ENCODE data around the gene CABLES1. TPM values are rescaled to one million over a fixed set of nuclear protein-coding genes. Genes with fewer than 3 reads are reported as not detected.
"Not testable (repeated sequence)": the region's sequence is repeated elsewhere in the genome, so short reads cannot be mapped to it uniquely, and the experiment has no call there.

CABLES1 gene
- total RNA-seq, 1 donor: 0.10 TPM

DNA sequence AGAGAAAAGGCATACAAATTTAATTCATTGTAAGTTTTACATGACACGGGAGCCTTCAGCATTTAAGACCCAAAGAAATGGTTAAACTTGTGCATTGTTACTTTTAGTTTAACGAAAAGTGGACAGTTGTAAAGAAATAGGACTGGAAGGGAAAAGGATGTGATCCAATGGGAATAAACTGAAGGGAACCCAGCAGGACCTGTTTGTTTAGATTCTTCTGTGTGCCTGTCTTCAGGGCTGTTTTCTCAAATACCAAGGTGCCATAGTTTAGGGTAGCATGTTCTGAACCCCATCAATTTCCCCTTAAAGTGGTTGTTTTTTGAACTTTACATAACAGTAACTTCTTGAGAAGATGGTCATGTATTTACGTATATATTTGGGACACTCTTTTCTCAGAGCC, 30.3 kb upstream of the CABLES1 start:
- Histone ChIP-seq H3K9me3 (ENCODE audit: low read depth, low read length) (no peaks in the 10 kb centered on the region), H3K27me3 (ENCODE audit: insufficient read depth, low read length) (no peaks in the 10 kb centered on the region), H3K4me1 (ENCODE audit: insufficient read depth, low read length) (no peaks in the 10 kb centered on the region), H3K4me3 (ENCODE audit: low read length) (no peak overlapping the region)

DNA sequence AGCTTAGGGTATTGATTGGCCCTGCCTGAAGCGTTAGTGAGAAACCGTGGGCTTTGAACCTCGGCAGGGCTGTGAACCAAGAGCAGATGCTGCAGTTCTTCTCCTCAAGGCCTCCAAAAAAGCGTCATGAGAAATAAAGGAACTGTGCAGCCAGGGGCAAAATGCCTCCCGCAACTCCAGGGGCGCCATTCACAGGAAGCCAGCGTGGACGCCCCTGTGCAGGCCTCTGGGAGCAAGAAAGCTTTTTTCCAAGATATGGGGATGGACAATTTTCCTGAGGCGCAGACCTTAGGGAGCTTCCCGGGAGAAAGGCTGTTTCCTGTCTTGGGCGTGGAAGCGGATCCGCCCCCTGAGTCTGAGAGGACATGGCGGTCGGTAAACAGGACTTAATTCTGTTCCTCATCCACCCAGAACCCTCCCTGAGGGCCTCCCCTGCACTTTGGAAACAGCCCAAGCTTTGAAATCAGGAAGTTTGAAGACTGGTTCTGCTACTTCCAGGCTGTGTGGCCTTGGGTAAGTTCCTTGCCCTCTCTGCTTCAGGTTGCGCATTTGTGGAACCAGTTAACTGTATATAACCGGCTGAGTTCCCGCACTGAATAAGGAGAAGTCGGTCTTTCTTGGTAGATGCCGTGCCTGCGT, 29.6 kb upstream of the CABLES1 start:
- no peak overlapping the region for H3K4me3 ChIP-seq (ENCODE audit: low read length)
- no peaks in the 10 kb centered on the region for H3K9me3 ChIP-seq (ENCODE audit: low read depth, low read length)
- no peaks in the 10 kb centered on the region for H3K27me3 ChIP-seq (ENCODE audit: insufficient read depth, low read length)
- no peaks in the 10 kb centered on the region for H3K4me1 ChIP-seq (ENCODE audit: insufficient read depth, low read length)

DNA sequence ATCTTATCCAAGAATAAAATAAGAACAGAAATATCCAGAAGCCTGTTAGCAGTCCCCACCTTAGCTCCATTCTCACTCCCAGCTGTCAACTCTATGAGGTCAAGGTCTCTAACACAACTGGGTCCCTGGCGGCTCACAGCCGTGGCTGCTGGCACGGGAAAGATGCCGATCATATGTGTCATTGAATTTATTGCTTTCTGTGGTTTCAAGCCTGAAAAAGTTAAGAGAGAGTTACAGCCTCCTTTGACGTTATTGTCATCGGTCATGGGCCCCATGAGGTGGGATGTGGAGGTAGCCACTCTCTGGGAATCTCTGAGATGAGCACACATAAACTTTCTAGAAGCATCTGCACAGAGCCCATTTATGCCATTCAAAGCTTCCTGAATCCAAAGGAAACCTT, 28.7 kb upstream of the CABLES1 start:
- Histone ChIP-seq H3K4me3 (ENCODE audit: low read length) (no peak overlapping the region), H3K4me1 (ENCODE audit: insufficient read depth, low read length) (no peaks in the 10 kb centered on the region), H3K27me3 (ENCODE audit: insufficient read depth, low read length) (no peaks in the 10 kb centered on the region), H3K9me3 (ENCODE audit: low read depth, low read length) (no peaks in the 10 kb centered on the region)

DNA sequence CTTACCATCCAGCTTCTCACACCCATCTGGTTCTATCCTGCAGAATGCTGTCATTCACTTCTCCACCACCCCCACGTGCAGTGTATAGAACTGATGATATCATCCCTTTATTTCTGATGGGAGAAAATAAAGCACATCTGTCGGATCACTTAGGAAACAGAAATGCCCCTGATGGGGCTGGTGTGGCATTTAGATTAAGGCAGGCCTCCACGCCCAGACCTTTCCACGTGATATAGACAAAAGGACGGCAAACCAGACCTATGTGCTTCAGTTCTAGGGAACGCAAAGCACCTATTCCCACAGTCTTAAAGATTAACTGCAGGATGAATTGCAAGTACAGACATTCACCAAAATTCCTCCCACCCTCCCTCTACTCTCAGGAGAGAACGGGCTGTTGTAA, 27.6 kb upstream of the CABLES1 start:
- no peak overlapping the region for H3K4me3 ChIP-seq (ENCODE audit: low read length)
- no peaks in the 10 kb centered on the region for H3K4me1 ChIP-seq (ENCODE audit: insufficient read depth, low read length)
- no peaks in the 10 kb centered on the region for H3K9me3 ChIP-seq (ENCODE audit: low read depth, low read length)

DNA sequence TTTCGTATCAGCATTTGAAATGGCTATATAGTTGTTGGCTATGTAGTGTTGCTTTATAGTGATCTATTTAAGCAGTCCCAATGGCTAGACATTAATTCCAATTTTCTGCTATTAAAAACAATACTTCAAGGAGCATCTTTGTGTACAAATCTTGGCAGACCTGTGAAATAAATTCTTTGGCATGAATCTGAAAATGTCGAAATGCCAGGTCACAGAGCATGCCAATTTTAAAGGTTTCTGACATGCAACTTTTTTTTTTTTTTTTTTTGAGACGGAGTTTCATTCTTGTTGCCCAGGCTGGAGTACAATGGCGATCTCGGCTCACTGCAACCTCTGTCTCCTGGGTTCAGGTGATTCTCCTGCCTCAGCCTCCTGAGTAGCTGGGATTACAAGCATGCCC, 26.8 kb upstream of the CABLES1 start:
- Histone ChIP-seq H3K4me3 (ENCODE audit: low read length) (no peak overlapping the region), H3K27me3 (ENCODE audit: insufficient read depth, low read length) (no peaks in the 10 kb centered on the region), H3K9me3 (ENCODE audit: low read depth, low read length) (no peaks in the 10 kb centered on the region), H3K4me1 (ENCODE audit: insufficient read depth, low read length) (no peaks in the 10 kb centered on the region)

More for the DNA sequence above, 27.6 kb upstream of the CABLES1 start:
- H3K27me3 ChIP-seq (ENCODE audit: insufficient read depth, low read length): no peaks in the 10 kb centered on the region

DNA sequence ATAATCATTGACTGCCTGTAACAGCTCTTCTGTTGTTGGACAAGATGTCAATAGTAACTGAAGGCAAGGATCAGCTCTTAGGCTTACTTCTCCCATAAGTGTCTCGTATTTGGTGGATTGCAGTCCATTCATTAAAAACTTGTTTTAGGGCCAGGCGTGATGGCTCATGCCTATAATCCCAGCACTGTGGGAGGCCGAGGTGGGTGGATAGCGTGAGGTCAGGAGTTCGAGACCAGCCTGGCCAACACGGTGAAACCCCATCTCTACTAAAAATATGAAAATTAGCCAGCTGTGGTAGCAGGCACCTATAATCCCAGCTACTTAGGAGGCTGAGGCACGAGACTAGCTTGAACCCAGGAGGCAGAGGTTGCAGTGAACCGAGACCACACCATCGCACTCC, 26.1 kb upstream of the CABLES1 start:
- not testable (repeated sequence) for H3K4me3 ChIP-seq (ENCODE audit: low read length); H3K9me3 ChIP-seq (ENCODE audit: low read depth, low read length); H3K27me3 ChIP-seq (ENCODE audit: insufficient read depth, low read length); H3K4me1 ChIP-seq (ENCODE audit: insufficient read depth, low read length)

DNA sequence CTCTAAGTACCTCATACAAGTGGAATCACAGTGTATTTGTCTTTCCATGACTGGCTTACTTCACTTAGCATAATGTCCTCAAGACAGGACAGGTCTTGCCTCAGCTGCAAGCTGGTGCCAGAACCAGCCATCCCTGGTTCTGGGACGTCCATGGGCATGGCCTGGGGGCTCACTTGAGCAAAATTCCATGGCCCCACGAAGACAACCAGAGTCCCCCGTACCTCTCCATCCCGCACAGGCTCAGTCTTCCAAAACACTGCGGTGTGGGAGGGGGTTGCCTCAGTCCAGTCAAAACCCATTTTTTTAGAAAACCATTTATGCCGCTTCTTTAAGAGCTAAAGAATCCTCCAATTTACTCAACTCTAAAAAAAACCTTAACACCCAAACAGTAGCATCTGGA, 21.7 kb upstream of the CABLES1 start:
- Histone ChIP-seq H3K27me3 (ENCODE audit: insufficient read depth, low read length) (no peaks in the 10 kb centered on the region), H3K9me3 (ENCODE audit: low read depth, low read length) (no peaks in the 10 kb centered on the region), H3K4me3 (ENCODE audit: low read length) (no peak overlapping the region), H3K4me1 (ENCODE audit: insufficient read depth, low read length) (no peaks in the 10 kb centered on the region)

DNA sequence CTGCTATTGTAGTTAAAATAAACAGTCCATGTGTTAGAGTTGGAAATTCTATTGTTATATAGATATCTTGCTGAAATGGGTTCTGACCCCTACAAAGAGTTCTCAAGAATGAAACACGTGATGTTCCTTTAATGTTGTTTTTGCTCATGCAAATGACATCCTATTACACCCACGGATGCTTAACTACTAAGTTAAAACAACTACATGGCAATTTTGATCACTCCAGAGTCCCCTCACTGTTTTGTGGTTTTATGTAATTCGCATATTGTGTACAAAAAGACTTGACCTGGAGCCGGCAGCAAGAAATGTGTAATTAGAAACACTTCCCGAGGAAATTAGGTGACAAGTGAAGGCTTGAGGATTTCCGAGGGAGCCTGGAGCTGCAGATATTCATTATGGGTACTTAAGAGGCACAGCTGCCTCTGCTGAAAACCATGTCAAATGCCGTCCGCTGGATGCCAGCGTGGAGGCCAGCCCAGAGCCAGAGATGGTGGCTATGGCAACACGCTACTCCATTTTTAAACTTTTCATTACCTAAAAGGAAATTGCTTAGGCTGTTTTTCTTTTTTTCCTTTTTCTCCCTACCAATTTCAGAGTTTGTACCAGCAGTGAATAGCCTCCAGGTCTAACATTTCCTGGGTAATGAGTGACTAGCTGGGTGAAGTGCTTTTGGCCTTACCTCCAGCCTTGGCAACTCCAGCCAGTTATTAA, 21.0 kb upstream of the CABLES1 start:
- Histone ChIP-seq H3K4me3 (ENCODE audit: low read length) (no peak overlapping the region), H3K4me1 (ENCODE audit: insufficient read depth, low read length) (no peaks in the 10 kb centered on the region), H3K9me3 (ENCODE audit: low read depth, low read length) (no peaks in the 10 kb centered on the region), H3K27me3 (ENCODE audit: insufficient read depth, low read length) (no peaks in the 10 kb centered on the region)

DNA sequence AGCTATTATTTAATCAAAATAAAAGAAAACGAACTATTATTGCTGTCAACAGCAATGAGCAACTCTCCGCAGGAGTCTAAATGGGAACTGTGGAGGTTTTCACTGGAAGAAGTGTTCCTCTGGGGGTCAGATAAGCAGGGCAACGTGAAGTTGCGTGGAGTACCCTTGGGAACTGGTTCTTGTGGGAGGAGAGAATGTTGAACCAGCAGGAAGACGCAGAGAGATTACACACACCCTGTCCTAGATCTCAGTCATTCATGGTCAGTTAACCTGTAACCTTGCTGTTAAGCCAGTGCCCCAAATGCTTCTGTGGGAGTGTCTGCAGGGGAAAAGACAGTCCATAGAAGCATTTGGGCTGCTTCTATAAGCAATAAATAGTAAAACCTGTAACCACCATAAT, 20.4 kb upstream of the CABLES1 start:
- no peaks in the 10 kb centered on the region for H3K9me3 ChIP-seq (ENCODE audit: low read depth, low read length)
- H3K27me3 ChIP-seq (ENCODE audit: insufficient read depth, low read length): no peaks in the 10 kb centered on the region
- H3K4me1 ChIP-seq (ENCODE audit: insufficient read depth, low read length): no peaks in the 10 kb centered on the region
- H3K4me3 ChIP-seq (ENCODE audit: low read length): no peak overlapping the region

DNA sequence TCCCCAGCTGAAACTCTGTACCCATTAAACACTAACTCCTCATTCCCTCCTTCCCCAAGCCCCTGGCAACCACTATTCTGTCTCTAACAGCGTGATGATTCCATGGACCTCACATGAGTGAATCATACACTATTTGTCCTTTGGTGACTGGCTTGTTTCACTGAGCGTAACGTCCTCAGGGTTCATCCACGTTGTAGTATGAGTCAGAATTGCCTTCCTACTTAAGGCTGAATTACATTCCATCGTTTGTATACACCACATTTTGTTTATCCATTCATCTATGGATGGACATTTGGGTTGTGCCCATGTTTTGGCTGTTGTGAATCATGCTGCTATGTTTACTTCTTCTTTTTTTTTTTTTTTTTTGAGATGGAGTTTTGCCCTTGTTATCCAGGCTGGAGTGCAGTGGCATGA, 19.6 kb upstream of the CABLES1 start:
- H3K4me3 ChIP-seq (ENCODE audit: low read length): no peak overlapping the region
- H3K27me3 ChIP-seq (ENCODE audit: insufficient read depth, low read length): no peaks in the 10 kb centered on the region
- H3K4me1 ChIP-seq (ENCODE audit: insufficient read depth, low read length): no peaks in the 10 kb centered on the region
- no peaks in the 10 kb centered on the region for H3K9me3 ChIP-seq (ENCODE audit: low read depth, low read length)

DNA sequence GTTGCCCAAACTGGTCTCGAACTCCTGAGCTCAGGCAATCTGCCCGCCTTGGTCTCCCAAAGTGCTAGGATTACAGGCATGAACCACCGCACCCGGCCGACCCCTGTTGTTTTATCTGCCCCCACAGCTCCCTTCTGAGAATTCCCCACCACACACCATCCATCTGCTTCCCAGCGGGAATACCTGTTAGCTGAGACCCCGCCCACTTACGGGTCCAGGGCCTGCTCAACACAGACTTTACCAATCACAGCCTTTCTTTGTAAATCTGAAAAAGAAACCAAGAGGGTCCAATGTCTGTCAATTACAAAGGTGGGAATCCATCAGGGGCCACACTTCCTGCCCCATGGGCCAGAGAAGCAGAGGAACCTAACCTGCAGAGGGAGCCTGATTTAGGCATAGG, 14.2 kb upstream of the CABLES1 start:
- peaks cover 3% of the 10 kb centered on the region for H3K4me1 ChIP-seq (ENCODE audit: insufficient read depth, low read length)
- no peaks in the 10 kb centered on the region for H3K27me3 ChIP-seq (ENCODE audit: insufficient read depth, low read length)
- no peaks in the 10 kb centered on the region for H3K9me3 ChIP-seq (ENCODE audit: low read depth, low read length)
- H3K4me3 ChIP-seq (ENCODE audit: low read length): no peak overlapping the region

DNA sequence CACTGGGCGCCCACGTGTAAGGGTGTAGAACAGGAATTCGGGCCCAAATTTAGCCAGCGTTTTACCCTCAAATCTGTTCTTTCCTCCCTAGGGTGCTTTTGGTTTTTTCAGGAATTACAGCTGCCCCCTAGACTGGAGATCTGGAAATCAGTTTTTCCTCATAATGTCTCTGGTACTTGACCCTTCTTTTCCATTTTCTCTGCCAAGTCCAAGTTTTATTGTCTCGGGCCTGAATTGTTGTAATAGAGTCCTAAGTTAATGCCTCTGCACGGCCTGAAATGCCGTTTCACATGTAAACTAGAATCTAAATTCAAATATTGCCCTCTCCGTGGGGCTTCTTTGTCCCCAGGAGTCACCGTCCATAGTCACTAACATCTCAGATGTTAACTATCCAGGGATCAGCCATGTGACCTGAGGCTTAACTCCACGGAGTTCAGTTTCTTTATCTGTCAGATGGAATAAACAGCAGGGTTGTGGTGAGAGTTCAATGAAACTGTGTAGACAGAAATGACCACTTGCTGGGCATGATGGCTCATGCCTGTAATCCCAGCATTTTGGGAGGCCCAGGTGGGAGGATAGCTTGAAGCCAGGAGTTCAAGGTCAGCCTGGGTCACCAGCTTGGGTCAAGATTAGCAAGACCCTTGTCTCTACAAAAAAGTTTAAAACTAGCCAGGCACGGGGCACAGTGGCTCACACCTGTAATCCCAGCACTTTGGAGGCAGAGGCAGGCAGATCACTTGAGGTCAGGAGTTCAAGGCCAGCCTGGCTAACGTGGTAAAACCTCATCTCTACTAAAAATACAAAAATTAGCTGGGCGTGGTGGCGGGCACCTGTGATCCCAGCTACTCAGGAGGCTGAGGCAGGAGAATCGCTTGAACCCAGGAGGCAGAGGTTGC, 12.7 kb upstream of the CABLES1 start:
- Histone ChIP-seq H3K27me3 (ENCODE audit: insufficient read depth, low read length) (no peaks in the 10 kb centered on the region), H3K4me3 (ENCODE audit: low read length) (no peak overlapping the region), H3K4me1 (ENCODE audit: insufficient read depth, low read length) (peaks cover 8% of the 10 kb centered on the region), H3K9me3 (ENCODE audit: low read depth, low read length) (no peaks in the 10 kb centered on the region)

DNA sequence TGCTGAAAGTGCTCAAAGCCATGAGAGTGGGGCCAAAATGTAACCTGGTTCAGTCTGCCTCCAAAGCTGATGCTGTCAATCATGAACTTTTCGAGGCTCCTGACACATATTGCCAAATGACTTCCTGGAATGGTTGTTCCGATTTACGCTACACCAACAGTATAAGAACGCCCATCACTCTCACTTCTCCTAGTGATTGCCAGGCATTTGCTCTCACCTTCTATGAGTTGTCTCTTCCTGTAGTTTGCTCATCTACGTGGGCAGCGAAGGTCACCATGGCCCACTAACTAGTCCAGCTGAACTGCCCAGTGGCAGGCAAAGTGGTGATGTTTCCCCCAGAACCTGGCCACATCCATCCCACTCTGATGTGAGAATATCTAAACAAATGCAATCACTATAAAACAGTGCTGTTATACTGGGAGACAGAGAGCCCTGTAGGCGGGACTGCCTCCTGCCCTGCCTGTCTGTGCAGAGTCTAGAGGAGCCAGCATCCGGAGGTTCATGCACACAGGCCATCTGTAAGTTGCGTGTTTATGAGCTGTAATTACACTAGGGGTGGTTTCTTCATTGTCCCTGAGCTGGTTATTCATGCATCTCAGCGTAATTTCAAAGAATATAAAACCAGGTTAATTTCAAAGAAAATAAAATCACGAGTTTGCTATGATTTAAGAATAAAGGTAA, 8.8 kb upstream of the CABLES1 start:
- no peaks in the 10 kb centered on the region for H3K27me3 ChIP-seq (ENCODE audit: insufficient read depth, low read length)
- H3K9me3 ChIP-seq (ENCODE audit: low read depth, low read length): no peaks in the 10 kb centered on the region
- H3K4me3 ChIP-seq (ENCODE audit: low read length): no peak overlapping the region
- peaks cover 8% of the 10 kb centered on the region for H3K4me1 ChIP-seq (ENCODE audit: insufficient read depth, low read length)

DNA sequence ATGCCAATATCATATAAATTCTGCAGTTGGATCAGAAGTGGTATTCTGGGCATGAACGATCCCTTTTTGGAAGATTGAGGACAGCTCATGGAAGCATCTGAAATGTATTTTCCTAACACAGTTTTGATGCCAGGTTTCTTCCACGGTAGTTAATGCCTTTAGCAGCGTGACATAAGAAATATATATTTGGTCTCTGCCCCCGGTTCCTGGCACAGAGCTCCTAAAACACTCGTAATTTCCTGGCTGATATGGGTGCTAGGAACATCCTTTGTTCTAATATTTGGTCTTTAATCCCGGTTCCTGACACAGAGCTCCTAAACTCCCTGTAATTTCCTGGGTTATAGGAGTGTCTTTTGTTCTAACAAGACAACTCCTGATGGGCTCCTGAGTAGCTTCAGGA, 8.2 kb upstream of the CABLES1 start:
- H3K9me3 ChIP-seq (ENCODE audit: low read depth, low read length): no peaks in the 10 kb centered on the region
- H3K4me1 ChIP-seq (ENCODE audit: insufficient read depth, low read length): peaks cover 8% of the 10 kb centered on the region
- no peak overlapping the region for H3K4me3 ChIP-seq (ENCODE audit: low read length)
- H3K27me3 ChIP-seq (ENCODE audit: insufficient read depth, low read length): no peaks in the 10 kb centered on the region
